HG02623 (cell line): Measurements from ENCODE around the gene C18orf63.

Experiments used
- ATAC-seq: cut with Tn5 transposase; IDR thresholded peaks from one replicate; pipeline ENCODE4 v1.9.1; 2021; ENCODE audit warnings: moderate library complexity; ENCODE audit not compliant: unreplicated experiment

The C18orf63 gene

GRCh38 chr18:74402806-74403433 lies 87.3 kb downstream of the C18orf63 start:
- no peak for ATAC-seq

GRCh38 chr18:74407888-74408287 lies 92.2 kb downstream of the C18orf63 start:
- no peak for ATAC-seq
